Kidney glomerular epithelial cell (primary cell): ENCODE measurements around the gene SNRNP27.
A peak's percentile ranks its signal among the peaks of the same experiment; 100 is the strongest.
"Not testable (repeated sequence)": the region's sequence is repeated elsewhere in the genome, so short reads cannot be mapped to it uniquely, and the experiment has no call there.

Experiments used
- DNase-seq: peaks from one replicate; lab custom pipeline; 2025; lab: John Stamatoyannopoulos, UW

SNRNP27 gene

GRCh38 chr2:69946351-69947324 lies 52.9 kb downstream of the SNRNP27 start:
- DNase-seq: peak; percentile 58

- DNase-seq: no peak
These were observed 53.7 kb downstream of the SNRNP27 start for GRCh38 chr2:69947325-69947931.

- DNase-seq: no peak
These were observed 54.5 kb downstream of the SNRNP27 start for GRCh38 chr2:69948032-69948962.

DNA sequence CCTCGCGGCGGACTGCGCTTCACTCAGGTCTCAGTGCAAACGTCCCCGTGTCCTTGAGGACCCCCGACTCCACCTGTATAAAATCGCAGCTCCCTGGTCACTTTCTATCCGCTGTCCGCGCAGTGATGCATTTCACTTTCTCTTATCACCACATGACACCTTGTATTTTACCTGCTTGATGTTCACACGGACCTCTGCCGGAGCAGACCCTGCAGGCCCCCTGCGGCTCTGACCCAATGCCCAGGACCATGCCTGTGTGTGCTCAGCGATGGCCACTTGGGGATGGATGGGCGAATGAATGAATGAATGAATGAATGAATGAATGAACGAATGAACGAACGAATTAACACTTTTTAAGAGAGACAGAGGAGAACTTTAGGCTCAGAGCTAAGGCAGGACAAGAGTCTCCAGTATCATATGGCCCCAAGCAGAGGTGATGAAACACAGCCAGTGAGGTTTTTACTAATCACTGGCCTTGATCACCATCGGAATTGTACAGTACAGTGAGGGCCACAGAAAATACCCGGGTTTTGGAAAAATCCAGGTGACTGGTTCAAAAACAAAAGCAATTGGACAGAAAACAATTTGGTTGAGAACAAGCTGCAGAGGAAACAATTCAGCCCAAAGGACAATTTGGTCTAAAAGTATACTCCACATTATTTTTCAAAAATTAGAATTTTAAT lies 55.3 kb downstream of the SNRNP27 start:
- DNase-seq: no peak

DNA sequence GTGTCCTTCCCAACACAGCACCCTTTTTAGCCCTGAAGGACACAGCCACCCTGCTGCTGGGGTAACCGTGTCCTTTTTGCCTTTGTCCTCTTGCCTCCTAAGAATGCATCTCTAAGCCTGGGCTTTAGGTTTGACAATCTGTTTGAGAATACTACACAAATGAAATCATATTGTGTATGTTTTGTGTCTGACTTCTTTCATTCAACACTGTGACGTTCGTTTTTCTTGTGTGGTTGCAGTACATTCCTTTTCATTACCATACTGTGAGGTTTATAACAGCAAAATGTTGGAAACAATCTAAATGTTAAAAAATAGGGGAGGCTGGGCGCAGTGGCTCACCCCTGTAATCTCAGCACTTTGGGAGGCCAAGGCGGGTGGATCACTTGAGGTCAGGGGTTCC lies 56.5 kb downstream of the SNRNP27 start:
- DNase-seq: no peak

DNA sequence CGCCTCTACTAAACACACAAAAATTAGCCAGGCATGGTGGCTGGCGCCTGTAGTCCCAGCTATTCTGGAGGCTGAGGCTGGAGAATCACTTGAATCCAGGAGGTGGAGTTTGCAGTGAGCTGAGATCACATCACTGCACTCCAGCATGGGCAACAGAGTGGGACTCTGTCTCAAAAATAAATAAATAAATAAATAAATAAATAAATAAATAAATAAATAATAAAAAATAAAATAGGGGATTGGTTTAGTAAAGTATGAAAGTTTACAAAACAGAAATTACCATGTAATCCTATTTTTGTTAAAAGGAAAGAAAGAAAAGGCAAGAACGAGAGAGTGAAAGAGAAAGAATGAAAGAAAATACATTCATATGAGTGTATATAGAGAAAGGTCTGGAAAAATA lies 56.9 kb downstream of the SNRNP27 start:
- DNase-seq: not testable (repeated sequence)

DNA sequence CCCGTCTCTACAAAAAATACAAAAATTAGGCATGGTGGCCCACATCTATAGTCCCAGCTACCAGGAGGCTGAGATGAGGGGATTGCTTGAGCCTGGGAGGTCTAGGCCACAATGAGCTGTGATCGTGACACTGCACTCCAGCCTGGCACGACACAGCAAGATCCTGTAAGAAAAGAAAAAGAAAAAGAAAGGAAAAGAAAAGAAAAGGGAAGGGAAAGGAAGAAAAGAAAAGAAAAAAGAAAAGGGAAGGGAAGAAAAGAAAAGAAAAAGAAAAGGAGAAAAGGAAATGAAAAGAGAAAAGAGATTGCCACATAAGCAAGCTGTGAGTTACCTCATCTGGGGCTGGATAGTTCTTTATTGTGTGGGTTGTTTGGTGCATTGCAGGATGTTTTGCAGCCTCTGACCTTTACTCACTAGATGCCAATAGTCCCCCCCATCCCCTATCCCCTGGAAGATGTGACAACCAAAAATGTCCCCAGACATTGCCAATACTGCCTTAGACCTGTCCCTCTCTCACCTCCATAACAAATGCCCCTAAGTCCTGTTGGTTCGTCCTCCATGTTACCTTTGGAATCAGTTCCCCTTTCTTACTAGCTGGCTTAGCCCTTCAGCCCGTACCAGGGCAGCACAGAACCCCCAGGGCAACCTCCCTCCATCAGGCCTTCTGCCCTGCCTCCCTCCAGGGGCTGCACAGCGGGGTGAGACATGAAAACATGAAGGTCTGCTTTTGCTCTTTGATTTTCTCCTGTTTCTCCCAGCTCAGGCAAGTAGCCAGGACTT lies 58.8 kb downstream of the SNRNP27 start:
- no peak for DNase-seq

DNA sequence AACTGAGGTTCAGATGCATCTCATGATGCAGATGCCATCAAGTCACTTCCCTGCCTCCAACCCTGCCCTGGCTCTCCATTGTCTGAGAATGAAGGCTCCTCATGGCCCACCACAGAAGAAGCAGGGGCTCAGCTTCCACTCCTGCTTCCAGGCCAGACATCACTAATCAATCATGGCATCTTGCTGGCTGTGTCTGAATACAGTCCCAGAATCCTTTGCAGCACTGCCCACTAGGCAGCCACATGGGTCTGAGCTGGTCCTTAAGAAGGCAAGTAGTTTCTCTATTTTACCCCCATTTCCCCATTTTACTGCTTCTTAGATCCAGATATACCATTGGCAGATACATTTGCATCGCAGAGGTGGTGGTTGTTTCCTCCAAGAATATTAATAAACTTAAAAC lies 60.3 kb downstream of the SNRNP27 start:
- no peak for DNase-seq
